Esophagus squamous epithelium (tissue), 4 donors: ENCODE results near the gene FANCD2OS.

Experiments used
- CTCF ChIP-seq, 6 experiments: fragments of 450-650 bp in 4 of 6; fragments of 200-600 bp in 2 of 6; sonication (generic) in 2 of 6; IDR thresholded peaks; one replicate each; pipeline ENCODE4 v1.5.1; 2016 to 2019; ENCODE audit warnings: antibody characterized with exemption in 6 of 6, mild to moderate bottlenecking in 4 of 6, moderate library complexity in 4 of 6
- POLR2A ChIP-seq, 4 donors: fragments of 450-650 bp; IDR thresholded peaks; one replicate each; pipeline ENCODE4 v1.6.1; 2017; ENCODE audit warnings: antibody characterized with exemption in 4 of 4, mild to moderate bottlenecking in 4 of 4, moderate library complexity in 3 of 4

GRCh38 chr3:10093678-10094077 lies 14.4 kb downstream of the FANCD2OS start:
- no peak for TF ChIP-seq CTCF (IDR thresholded peaks at IDR 0.05)
- no peak for TF ChIP-seq POLR2A (IDR thresholded peaks at IDR 0.05)
